WTC11 (cell line): ENCODE results near the gene ALDH9A1. TPM values are rescaled to one million over a fixed set of nuclear protein-coding genes. Genes with fewer than 3 reads are reported as not detected.
"Not testable (repeated sequence)": the region's sequence is repeated elsewhere in the genome, so short reads cannot be mapped to it uniquely, and the experiment has no call there.

Source experiments
- ATAC-seq: fragments of 200-7000 bp; cut with Tn5 transposase; 2 replicates; pipeline ENCODE4 v1.10.0; 2021; ENCODE audit warnings: mild to moderate bottlenecking, moderate library complexity
- CTCF ChIA-PET: fragments of 300-600 bp; sonication (Branson Sonifier 250); formaldehyde crosslinking; loops from one replicate; lab custom pipeline; 2021; ENCODE audit warnings: antibody characterized with exemption; lab: Charles Lee
- POLR2A ChIA-PET: fragments of 350-600 bp; sonication (Branson Sonifier 250); formaldehyde crosslinking; loops from one replicate; lab custom pipeline; 2021; ENCODE audit warnings: antibody characterized with exemption; lab: Charles Lee
- DNase-seq: peaks from one replicate; pipeline ENCODE4 v3.0.0; 2021; ENCODE audit warnings: low spot score
- H3K27ac Mint-ChIP-seq: 2 replicates; pipeline ENCODE4 v1.8.0; 2021; ENCODE audit warnings: mixed read lengths
- H3K27me3 Mint-ChIP-seq: 2 replicates; pipeline ENCODE4 v1.8.0; 2021; ENCODE audit warnings: low read depth, mild to moderate bottlenecking, moderate library complexity, mixed read lengths
- H3K36me3 Mint-ChIP-seq: 2 replicates; pipeline ENCODE4 v1.8.0; 2021; ENCODE audit warnings: mixed read lengths
- H3K4me1 Mint-ChIP-seq: 2 replicates; pipeline ENCODE4 v1.8.0; 2022; ENCODE audit warnings: mixed read lengths
- H3K4me3 Mint-ChIP-seq: 2 replicates; pipeline ENCODE4 v1.8.0; 2021; ENCODE audit warnings: mild to moderate bottlenecking, moderate library complexity, mixed read lengths
- H3K9me3 Mint-ChIP-seq: 2 replicates; pipeline ENCODE4 v1.8.0; 2021; ENCODE audit warnings: mixed read lengths
- ATF1 ChIP-seq: sonication (generic); formaldehyde crosslinking; IDR thresholded peaks from 2 replicates; pipeline ENCODE4 v1.8.1; 2023; ENCODE audit warnings: mild to moderate bottlenecking, moderate library complexity, missing genetic modification reagents
- ELF4 ChIP-seq: sonication (generic); formaldehyde crosslinking; IDR thresholded peaks from 2 replicates; pipeline ENCODE4 v1.8.1; 2022; ENCODE audit warnings: low read depth, mild to moderate bottlenecking, moderate library complexity, missing genetic modification reagents
- ETV6 ChIP-seq: sonication (generic); formaldehyde crosslinking; IDR thresholded peaks from 2 replicates; pipeline ENCODE4 v1.8.1; 2022; ENCODE audit warnings: mild to moderate bottlenecking, missing genetic modification reagents
- GABPB1 ChIP-seq: sonication (generic); formaldehyde crosslinking; IDR thresholded peaks from 2 replicates; pipeline ENCODE4 v1.8.1; 2023; ENCODE audit warnings: mild to moderate bottlenecking, missing genetic modification reagents
- RORB ChIP-seq: fragments of 250-450 bp; sonication (Bioruptor Pico); IDR thresholded peaks from 2 replicates; pipeline ENCODE4 v1.9.0; 2021; ENCODE audit warnings: mild to moderate bottlenecking
- SMAD4 ChIP-seq: sonication (generic); formaldehyde crosslinking; IDR thresholded peaks from 2 replicates; pipeline ENCODE4 v1.8.0; 2022; ENCODE audit warnings: mild to moderate bottlenecking, missing genetic modification reagents
- TCF7 ChIP-seq: sonication (generic); formaldehyde crosslinking; IDR thresholded peaks from 2 replicates; pipeline ENCODE4 v1.8.0; 2022; ENCODE audit warnings: mild to moderate bottlenecking, low read depth, missing genetic modification reagents, moderate library complexity
- ZBTB21 ChIP-seq: sonication (generic); formaldehyde crosslinking; IDR thresholded peaks from 2 replicates; pipeline ENCODE4 v1.8.1; 2023; ENCODE audit warnings: mild to moderate bottlenecking, missing genetic modification reagents, borderline replicate concordance
- total RNA-seq: library from RNA; stranded (reverse); gene quantifications from 3 replicates; pipeline ENCODE4 v1.2.3, GENCODE V29; 2021
- TF ChIP-seq, protein P1 (sequence below): fragments of 250-450 bp; sonication (Bioruptor Pico); conservative IDR thresholded peaks from 2 replicates; pipeline ENCODE4 v1.9.0; 2021; ENCODE audit warnings: mild to moderate bottlenecking
- TF ChIP-seq, protein P2 (sequence below): sonication (generic); formaldehyde crosslinking; IDR thresholded peaks from 2 replicates; pipeline ENCODE4 v1.8.1; 2022; ENCODE audit warnings: low read depth, missing genetic modification reagents, borderline replicate concordance
- TF ChIP-seq, protein P3 (sequence below): fragments of 250-450 bp; sonication (Bioruptor Pico); IDR thresholded peaks from 2 replicates; pipeline ENCODE4 v1.9.0; 2021; ENCODE audit warnings: mild to moderate bottlenecking, borderline replicate concordance
- TF ChIP-seq, protein P4 (sequence below): sonication (generic); formaldehyde crosslinking; IDR thresholded peaks from 2 replicates; pipeline ENCODE4 v1.8.1; 2022; ENCODE audit warnings: missing genetic modification reagents, borderline replicate concordance
- TF ChIP-seq, protein P5 (sequence below): fragments of 250-450 bp; sonication (Bioruptor Pico); IDR thresholded peaks from 2 replicates; pipeline ENCODE4 v1.8.0; 2021; ENCODE audit warnings: mild to moderate bottlenecking
- TF ChIP-seq, protein P6 (sequence below): sonication (generic); formaldehyde crosslinking; IDR thresholded peaks from 2 replicates; pipeline ENCODE4 v1.8.0; 2023; ENCODE audit warnings: mild to moderate bottlenecking, missing genetic modification reagents

ALDH9A1 gene
- total RNA-seq, 1 experiment from 2014 or later = 51.9 TPM

DNA sequence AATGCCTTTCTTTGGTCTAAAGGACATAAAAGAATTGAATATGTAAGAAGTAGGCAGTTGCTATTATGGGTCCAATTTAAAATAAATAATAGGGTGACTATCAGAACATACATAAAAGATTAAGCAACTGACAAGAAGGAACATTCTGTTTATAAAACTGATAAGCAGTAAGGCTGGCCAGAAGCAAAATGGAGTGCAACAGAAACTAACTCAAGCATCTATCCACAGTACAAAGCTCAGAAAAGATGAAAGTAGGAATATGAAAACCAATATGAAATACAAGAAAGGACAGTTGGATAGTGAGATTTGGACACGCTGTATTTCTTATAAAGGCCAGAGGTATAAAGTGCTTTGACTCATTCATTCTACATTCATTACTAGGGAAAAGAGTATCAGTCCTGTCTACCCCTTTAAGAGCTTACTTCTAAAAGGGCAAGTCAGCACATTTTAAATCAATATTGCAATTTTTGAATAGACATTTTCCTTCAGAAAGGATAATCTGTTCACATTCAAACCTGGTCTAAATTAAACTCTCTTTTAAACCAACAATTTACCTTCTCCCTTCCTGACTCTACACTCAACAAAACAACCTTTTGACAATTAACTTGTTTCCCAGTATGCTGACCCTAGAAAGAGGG, 14.4 kb downstream of the ALDH9A1 start:
- ChIA-PET POLR2A (no interaction called here), CTCF (interaction anchor here (1.8 kb wide), 2 partner anchors 14 to 82 kb away, joined by 4 to 7 read pairs; partner anchors contain the start of gene ALDH9A1)
- Mint-ChIP-seq H3K9me3 (peaks cover 8% of the 10 kb centered on the region), H3K4me1 (peaks cover 9% of the 10 kb centered on the region)
- DNase-seq = no peak
- TF ChIP-seq GABPB1 (CRISPR knock-in tag) = no peak
- TF ChIP-seq, all 79 proteins: peak for 0
- Mint-ChIP-seq H3K36me3 (peaks cover 46% of the 10 kb centered on the region), H3K27ac (no peak overlapping the region), H3K4me3 (no peak overlapping the region), H3K27me3 (no peaks in the 10 kb centered on the region)
- no peak for ATAC-seq

DNA sequence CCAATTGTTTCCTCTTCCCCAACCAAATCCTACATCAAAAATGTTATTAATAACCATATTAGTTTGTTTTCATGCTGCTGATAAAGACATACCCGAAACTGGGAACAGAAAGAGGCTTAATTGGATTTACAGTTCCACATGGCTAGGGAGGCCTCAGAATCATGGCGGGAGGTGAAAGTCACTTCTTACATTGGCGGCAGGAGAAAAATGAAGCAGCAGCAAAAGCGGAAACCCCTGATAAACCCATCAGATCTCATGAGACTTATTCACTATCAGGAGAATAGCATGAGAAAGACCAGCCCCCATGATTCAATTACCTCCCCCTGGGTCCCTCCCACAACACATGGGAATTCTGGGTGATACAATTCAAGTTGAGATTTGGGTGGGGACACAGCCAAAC, 17.6 kb downstream of the ALDH9A1 start:
- CTCF ChIA-PET = interaction anchor here (1.1 kb wide), 1 partner anchor 484 kb away, joined by 3 read pairs; no protein-coding TSS in a partner anchor
- H3K4me1 Mint-ChIP-seq, POLR2A ChIA-PET, DNase-seq, ATAC-seq, H3K4me3 Mint-ChIP-seq, H3K9me3 Mint-ChIP-seq, H3K27me3 Mint-ChIP-seq, H3K27ac Mint-ChIP-seq: not testable (repeated sequence)
- peaks cover 55% of the 10 kb centered on the region for H3K36me3 Mint-ChIP-seq

DNA sequence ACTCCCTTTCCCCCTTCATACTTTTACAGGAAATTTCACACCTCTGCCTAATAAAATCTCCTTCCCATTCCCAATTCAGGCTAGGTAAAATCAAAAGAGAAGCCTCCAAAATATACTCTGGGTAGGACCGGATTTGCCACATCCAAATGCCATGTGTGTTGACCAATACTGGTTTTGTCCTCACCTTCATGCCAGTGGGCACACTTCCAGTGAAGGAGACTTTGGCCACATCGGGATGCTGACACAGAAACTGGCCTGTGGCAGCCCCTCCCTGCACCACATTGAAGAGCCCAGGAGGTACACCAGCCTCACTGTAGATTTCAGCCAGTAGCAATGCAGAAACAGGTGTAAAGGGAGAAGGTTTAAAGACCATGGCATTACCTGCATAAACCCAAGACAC, 18.1 kb downstream of the ALDH9A1 start:
- no peak overlapping the region for H3K4me3 Mint-ChIP-seq
- H3K9me3 Mint-ChIP-seq = peaks cover 9% of the 10 kb centered on the region; the same call in 1 of the 2 replicates
- no peaks in the 10 kb centered on the region for H3K4me1 Mint-ChIP-seq
- ChIA-PET CTCF (no interaction called here), POLR2A (no interaction called here)
- no peaks in the 10 kb centered on the region for H3K27me3 Mint-ChIP-seq
- DNase-seq (no peak), ATAC-seq (no peak)
- TF ChIP-seq, protein P1, sequence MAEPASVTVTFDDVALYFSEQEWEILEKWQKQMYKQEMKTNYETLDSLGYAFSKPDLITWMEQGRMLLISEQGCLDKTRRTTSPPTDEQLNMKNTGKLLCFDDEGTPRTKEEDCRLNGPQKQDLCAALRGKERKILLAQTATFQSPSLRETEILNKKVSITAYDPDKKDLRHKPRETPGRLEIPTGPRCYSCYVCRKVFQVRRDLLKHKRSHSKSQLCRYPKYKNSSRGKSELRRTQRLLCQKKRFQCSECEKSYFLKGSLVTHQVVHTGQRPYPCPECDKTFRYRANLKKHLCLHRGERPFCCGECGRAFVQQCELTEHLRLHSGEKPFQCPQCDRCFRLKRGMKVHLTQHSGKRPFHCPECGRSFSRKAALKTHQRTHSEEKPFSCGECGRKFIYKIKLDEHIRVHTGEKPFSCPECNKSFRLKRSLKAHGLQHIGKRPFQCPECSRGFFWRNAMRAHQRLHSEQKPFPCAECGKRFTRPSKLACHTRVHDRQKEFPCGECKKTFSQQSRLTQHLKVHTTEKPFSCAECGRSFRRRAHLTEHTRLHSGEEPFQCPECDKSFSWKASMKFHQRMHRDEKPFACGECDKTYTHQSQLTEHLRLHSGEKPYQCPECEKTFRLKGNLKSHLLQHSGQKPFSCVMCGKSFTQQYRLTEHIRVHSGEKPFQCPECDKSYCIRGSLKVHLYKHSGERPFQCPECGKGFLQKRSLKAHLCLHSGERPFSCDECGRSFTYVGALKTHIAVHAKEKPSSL (CRISPR knock-in tag) = no peak
- TF ChIP-seq, protein P2, sequence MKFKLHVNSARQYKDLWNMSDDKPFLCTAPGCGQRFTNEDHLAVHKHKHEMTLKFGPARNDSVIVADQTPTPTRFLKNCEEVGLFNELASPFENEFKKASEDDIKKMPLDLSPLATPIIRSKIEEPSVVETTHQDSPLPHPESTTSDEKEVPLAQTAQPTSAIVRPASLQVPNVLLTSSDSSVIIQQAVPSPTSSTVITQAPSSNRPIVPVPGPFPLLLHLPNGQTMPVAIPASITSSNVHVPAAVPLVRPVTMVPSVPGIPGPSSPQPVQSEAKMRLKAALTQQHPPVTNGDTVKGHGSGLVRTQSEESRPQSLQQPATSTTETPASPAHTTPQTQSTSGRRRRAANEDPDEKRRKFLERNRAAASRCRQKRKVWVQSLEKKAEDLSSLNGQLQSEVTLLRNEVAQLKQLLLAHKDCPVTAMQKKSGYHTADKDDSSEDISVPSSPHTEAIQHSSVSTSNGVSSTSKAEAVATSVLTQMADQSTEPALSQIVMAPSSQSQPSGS (CRISPR knock-in tag) = no peak
- TF ChIP-seq TCF7 (CRISPR knock-in tag) = no peak
- no peak for TF ChIP-seq ELF4 (CRISPR knock-in tag)
- TF ChIP-seq SMAD4 (CRISPR knock-in tag) = no peak
- TF ChIP-seq, protein P3, sequence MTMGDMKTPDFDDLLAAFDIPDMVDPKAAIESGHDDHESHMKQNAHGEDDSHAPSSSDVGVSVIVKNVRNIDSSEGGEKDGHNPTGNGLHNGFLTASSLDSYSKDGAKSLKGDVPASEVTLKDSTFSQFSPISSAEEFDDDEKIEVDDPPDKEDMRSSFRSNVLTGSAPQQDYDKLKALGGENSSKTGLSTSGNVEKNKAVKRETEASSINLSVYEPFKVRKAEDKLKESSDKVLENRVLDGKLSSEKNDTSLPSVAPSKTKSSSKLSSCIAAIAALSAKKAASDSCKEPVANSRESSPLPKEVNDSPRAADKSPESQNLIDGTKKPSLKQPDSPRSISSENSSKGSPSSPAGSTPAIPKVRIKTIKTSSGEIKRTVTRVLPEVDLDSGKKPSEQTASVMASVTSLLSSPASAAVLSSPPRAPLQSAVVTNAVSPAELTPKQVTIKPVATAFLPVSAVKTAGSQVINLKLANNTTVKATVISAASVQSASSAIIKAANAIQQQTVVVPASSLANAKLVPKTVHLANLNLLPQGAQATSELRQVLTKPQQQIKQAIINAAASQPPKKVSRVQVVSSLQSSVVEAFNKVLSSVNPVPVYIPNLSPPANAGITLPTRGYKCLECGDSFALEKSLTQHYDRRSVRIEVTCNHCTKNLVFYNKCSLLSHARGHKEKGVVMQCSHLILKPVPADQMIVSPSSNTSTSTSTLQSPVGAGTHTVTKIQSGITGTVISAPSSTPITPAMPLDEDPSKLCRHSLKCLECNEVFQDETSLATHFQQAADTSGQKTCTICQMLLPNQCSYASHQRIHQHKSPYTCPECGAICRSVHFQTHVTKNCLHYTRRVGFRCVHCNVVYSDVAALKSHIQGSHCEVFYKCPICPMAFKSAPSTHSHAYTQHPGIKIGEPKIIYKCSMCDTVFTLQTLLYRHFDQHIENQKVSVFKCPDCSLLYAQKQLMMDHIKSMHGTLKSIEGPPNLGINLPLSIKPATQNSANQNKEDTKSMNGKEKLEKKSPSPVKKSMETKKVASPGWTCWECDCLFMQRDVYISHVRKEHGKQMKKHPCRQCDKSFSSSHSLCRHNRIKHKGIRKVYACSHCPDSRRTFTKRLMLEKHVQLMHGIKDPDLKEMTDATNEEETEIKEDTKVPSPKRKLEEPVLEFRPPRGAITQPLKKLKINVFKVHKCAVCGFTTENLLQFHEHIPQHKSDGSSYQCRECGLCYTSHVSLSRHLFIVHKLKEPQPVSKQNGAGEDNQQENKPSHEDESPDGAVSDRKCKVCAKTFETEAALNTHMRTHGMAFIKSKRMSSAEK (CRISPR knock-in tag) = no peak
- TF ChIP-seq, protein P4, sequence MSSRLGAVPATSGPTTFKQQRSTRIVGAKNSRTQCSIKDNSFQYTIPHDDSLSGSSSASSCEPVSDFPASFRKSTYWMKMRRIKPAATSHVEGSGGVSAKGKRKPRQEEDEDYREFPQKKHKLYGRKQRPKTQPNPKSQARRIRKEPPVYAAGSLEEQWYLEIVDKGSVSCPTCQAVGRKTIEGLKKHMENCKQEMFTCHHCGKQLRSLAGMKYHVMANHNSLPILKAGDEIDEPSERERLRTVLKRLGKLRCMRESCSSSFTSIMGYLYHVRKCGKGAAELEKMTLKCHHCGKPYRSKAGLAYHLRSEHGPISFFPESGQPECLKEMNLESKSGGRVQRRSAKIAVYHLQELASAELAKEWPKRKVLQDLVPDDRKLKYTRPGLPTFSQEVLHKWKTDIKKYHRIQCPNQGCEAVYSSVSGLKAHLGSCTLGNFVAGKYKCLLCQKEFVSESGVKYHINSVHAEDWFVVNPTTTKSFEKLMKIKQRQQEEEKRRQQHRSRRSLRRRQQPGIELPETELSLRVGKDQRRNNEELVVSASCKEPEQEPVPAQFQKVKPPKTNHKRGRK (CRISPR knock-in tag) = no peak
- no peak for TF ChIP-seq ZBTB21 (CRISPR knock-in tag)
- no peak for TF ChIP-seq ETV6 (CRISPR knock-in tag)
- TF ChIP-seq RORB (CRISPR knock-in tag) = no peak
- TF ChIP-seq, protein P5, sequence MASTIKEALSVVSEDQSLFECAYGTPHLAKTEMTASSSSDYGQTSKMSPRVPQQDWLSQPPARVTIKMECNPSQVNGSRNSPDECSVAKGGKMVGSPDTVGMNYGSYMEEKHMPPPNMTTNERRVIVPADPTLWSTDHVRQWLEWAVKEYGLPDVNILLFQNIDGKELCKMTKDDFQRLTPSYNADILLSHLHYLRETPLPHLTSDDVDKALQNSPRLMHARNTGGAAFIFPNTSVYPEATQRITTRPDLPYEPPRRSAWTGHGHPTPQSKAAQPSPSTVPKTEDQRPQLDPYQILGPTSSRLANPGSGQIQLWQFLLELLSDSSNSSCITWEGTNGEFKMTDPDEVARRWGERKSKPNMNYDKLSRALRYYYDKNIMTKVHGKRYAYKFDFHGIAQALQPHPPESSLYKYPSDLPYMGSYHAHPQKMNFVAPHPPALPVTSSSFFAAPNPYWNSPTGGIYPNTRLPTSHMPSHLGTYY (CRISPR knock-in tag) = no peak
- TF ChIP-seq, protein P6, sequence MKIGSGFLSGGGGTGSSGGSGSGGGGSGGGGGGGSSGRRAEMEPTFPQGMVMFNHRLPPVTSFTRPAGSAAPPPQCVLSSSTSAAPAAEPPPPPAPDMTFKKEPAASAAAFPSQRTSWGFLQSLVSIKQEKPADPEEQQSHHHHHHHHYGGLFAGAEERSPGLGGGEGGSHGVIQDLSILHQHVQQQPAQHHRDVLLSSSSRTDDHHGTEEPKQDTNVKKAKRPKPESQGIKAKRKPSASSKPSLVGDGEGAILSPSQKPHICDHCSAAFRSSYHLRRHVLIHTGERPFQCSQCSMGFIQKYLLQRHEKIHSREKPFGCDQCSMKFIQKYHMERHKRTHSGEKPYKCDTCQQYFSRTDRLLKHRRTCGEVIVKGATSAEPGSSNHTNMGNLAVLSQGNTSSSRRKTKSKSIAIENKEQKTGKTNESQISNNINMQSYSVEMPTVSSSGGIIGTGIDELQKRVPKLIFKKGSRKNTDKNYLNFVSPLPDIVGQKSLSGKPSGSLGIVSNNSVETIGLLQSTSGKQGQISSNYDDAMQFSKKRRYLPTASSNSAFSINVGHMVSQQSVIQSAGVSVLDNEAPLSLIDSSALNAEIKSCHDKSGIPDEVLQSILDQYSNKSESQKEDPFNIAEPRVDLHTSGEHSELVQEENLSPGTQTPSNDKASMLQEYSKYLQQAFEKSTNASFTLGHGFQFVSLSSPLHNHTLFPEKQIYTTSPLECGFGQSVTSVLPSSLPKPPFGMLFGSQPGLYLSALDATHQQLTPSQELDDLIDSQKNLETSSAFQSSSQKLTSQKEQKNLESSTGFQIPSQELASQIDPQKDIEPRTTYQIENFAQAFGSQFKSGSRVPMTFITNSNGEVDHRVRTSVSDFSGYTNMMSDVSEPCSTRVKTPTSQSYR (CRISPR knock-in tag) = no peak
- TF ChIP-seq ATF1 = no peak
- H3K27ac Mint-ChIP-seq = no peak overlapping the region
- peaks cover 60% of the 10 kb centered on the region for H3K36me3 Mint-ChIP-seq
